ENCODE results near the gene CEP164. TPM values are rescaled to one million over a fixed set of nuclear protein-coding genes. Genes with fewer than 3 reads are reported as not detected.

CEP164 gene
- total RNA-seq, 1 experiment from 2014 or later, result 33.9 TPM

- intact Hi-C loops (cut with micrococcal nuclease; ENCODE audit: unreplicated experiment), result no loop called here
- no peak overlapping the region for H2AFZ ChIP-seq
- no peaks in the 10 kb centered on the region for H3F3A ChIP-seq (ENCODE audit: insufficient read depth, low read depth)
- H4K20me1 ChIP-seq (ENCODE audit: insufficient read depth), result no peaks in the 10 kb centered on the region; the same call in 1 of the 2 replicates
- H3K79me2 ChIP-seq (ENCODE audit: low read depth), result no peaks in the 10 kb centered on the region
- peaks cover 91% of the 10 kb centered on the region for H3K27me3 ChIP-seq (ENCODE audit: insufficient read depth, low read depth)
- H3K9me2 ChIP-seq (ENCODE audit: insufficient read depth), result no peaks in the 10 kb centered on the region
- no peaks in the 10 kb centered on the region for H3K9me3 ChIP-seq (ENCODE audit: insufficient read depth, low read depth)
- ChIA-PET CTCF (no interaction called here), POLR2A (ENCODE audit: unreplicated experiment) (no interaction called here)
- H3K36me3 ChIP-seq (ENCODE audit: low read depth), result no peaks in the 10 kb centered on the region
- BruUV-seq (replicated peaks), result no TSS peak
- no peak for TF ChIP-seq EZH2 (IDR thresholded peaks at IDR 0.05; ENCODE audit: low read depth)
- TF ChIP-seq, protein P1, sequence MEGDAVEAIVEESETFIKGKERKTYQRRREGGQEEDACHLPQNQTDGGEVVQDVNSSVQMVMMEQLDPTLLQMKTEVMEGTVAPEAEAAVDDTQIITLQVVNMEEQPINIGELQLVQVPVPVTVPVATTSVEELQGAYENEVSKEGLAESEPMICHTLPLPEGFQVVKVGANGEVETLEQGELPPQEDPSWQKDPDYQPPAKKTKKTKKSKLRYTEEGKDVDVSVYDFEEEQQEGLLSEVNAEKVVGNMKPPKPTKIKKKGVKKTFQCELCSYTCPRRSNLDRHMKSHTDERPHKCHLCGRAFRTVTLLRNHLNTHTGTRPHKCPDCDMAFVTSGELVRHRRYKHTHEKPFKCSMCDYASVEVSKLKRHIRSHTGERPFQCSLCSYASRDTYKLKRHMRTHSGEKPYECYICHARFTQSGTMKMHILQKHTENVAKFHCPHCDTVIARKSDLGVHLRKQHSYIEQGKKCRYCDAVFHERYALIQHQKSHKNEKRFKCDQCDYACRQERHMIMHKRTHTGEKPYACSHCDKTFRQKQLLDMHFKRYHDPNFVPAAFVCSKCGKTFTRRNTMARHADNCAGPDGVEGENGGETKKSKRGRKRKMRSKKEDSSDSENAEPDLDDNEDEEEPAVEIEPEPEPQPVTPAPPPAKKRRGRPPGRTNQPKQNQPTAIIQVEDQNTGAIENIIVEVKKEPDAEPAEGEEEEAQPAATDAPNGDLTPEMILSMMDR (conservative IDR thresholded peaks at IDR 0.05), result no peak
- no peak overlapping the region for H3K4me2 ChIP-seq
- no peak for DNase-seq
- H3K27ac ChIP-seq, result no peak overlapping the region
- H3K4me1 ChIP-seq (replicated peaks; ENCODE audit: insufficient read depth), result no peaks in the 10 kb centered on the region
- no peak overlapping the region for H3K4me3 ChIP-seq
These were observed 102.8 kb downstream of the CEP164 start for GRCh38 chr11:117430293-117430955.

- Histone ChIP-seq H3K27ac (no peak overlapping the region), H3K9me2 (ENCODE audit: insufficient read depth) (no peaks in the 10 kb centered on the region), H2AFZ (no peak overlapping the region), H3K36me3 (ENCODE audit: low read depth) (no peaks in the 10 kb centered on the region), H3K4me3 (no peak overlapping the region), H3K9me3 (ENCODE audit: insufficient read depth, low read depth) (no peaks in the 10 kb centered on the region), H4K20me1 (ENCODE audit: insufficient read depth) (no peaks in the 10 kb centered on the region; the same call in 1 of the 2 replicates), H3F3A (ENCODE audit: insufficient read depth, low read depth) (no peaks in the 10 kb centered on the region), H3K79me2 (ENCODE audit: low read depth) (no peaks in the 10 kb centered on the region), H3K27me3 (ENCODE audit: insufficient read depth, low read depth) (peaks cover 96% of the 10 kb centered on the region), H3K4me1 (replicated peaks; ENCODE audit: insufficient read depth) (no peaks in the 10 kb centered on the region), H3K4me2 (no peak overlapping the region)
- intact Hi-C loops (cut with micrococcal nuclease; ENCODE audit: unreplicated experiment), result no loop called here
- BruUV-seq (replicated peaks), result no TSS peak
- POLR2A ChIA-PET (ENCODE audit: unreplicated experiment), result no interaction called here
- DNase-seq, result no peak
- TF ChIP-seq, protein P1 (conservative IDR thresholded peaks at IDR 0.05), result no peak
- no peak for TF ChIP-seq EZH2 (IDR thresholded peaks at IDR 0.05; ENCODE audit: low read depth)
- CTCF ChIA-PET, result no interaction called here
These were observed 103.8 kb downstream of the CEP164 start for GRCh38 chr11:117431436-117431835.

GRCh38 chr11:117433717-117434116 lies 106.1 kb downstream of the CEP164 start:
- CTCF ChIA-PET, result no interaction called here
- Histone ChIP-seq H3K9me2 (ENCODE audit: insufficient read depth) (no peaks in the 10 kb centered on the region), H4K20me1 (ENCODE audit: insufficient read depth) (no peaks in the 10 kb centered on the region; the same call in 1 of the 2 replicates), H3K9me3 (ENCODE audit: insufficient read depth, low read depth) (no peaks in the 10 kb centered on the region), H3K27me3 (ENCODE audit: insufficient read depth, low read depth) (peaks cover 98% of the 10 kb centered on the region), H3F3A (ENCODE audit: insufficient read depth, low read depth) (no peaks in the 10 kb centered on the region), H3K4me3 (no peak overlapping the region), H3K27ac (no peak overlapping the region), H3K4me1 (replicated peaks; ENCODE audit: insufficient read depth) (no peaks in the 10 kb centered on the region), H3K36me3 (ENCODE audit: low read depth) (no peaks in the 10 kb centered on the region), H2AFZ (no peak overlapping the region), H3K79me2 (ENCODE audit: low read depth) (no peaks in the 10 kb centered on the region), H3K4me2 (no peak overlapping the region)
- no TSS peak for BruUV-seq (replicated peaks)
- no peak for TF ChIP-seq EZH2 (IDR thresholded peaks at IDR 0.05; ENCODE audit: low read depth)
- TF ChIP-seq, protein P1 (conservative IDR thresholded peaks at IDR 0.05), result no peak
- DNase-seq, result no peak
- POLR2A ChIA-PET (ENCODE audit: unreplicated experiment), result no interaction called here
- intact Hi-C loops (cut with micrococcal nuclease; ENCODE audit: unreplicated experiment), result no loop called here
